HG03159 (cell line): ENCODE results near the gene FAM3B.

Experiments used
- ATAC-seq: cut with Tn5 transposase; IDR thresholded peaks from one replicate; pipeline ENCODE4 v1.9.1; 2021; ENCODE audit warnings: mild to moderate bottlenecking, moderate library complexity; ENCODE audit not compliant: unreplicated experiment

FAM3B gene

DNA sequence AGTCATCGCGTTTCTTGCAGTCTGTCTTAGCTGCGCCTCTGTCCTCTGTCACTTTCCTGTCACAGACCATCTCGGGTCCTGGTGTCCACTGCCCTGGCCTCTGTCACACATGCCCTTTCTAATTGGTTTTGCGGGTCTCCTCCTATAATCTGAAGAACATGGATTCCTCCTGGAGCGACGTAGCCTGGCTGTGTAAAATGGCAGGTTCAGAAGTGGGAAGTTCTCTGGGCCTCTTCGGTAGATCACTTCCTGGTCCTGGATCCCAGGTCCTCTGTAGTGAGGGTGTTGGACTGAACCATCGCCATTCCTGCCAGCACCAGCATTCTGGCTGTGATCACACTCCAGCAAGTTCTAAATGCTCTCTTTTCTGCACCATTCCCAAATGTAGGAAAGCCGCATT lies 857 bp downstream of the FAM3B start:
- ATAC-seq: no peak

- no peak for ATAC-seq
These were observed 1.6 kb downstream of the FAM3B start for GRCh38 chr21:41318218-41318617.

- ATAC-seq: no peak
These were observed 2.7 kb downstream of the FAM3B start for GRCh38 chr21:41319273-41319672.

GRCh38 chr21:41321211-41321907 lies 4.8 kb downstream of the FAM3B start:
- ATAC-seq: no peak

GRCh38 chr21:41321908-41322495 lies 5.4 kb downstream of the FAM3B start:
- no peak for ATAC-seq

DNA sequence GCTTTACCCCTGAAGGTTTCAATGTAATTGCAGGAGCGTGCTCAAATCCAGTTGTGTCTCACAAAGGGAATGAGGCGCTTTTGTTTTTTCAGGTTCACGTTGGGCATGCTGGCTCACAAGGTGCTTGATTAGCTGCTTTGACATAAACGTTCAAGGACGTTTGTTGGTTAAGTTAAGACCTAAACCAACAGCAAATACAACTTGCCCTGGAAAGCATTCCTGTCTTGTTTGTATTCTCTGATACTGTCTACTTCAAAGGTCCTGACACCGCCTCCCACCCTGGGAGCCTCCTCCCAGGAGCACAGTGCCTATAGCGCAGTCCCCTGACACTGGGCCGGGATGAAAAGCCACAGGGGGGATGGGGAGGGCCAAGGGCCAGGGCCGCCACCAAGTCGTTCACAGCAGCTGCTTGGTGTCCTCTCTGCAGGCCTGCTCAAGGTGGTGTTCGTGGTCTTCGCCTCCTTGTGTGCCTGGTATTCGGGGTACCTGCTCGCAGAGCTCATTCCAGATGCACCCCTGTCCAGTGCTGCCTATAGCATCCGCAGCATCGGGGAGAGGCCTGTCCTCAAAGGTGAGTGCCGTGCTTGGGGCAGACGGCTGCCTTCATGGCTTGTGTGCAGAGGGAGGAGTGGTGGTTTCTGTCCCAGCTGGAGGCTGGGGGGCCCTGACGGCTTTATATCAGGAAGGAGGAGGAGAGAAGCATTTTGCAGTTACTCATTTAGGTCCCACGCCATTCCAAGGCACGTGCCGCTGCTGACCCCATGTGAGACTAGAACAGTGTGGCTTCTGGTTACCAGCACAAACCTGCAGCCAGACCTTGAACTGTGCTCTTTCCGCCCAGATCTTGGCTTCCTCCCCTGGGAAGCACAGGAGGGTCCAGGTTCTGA lies 6.1 kb downstream of the FAM3B start:
- no peak for ATAC-seq

- ATAC-seq: no peak
These were observed 8.7 kb downstream of the FAM3B start for GRCh38 chr21:41325138-41325912.

- ATAC-seq: no peak
These were observed 9.9 kb downstream of the FAM3B start for GRCh38 chr21:41326414-41327080.

DNA sequence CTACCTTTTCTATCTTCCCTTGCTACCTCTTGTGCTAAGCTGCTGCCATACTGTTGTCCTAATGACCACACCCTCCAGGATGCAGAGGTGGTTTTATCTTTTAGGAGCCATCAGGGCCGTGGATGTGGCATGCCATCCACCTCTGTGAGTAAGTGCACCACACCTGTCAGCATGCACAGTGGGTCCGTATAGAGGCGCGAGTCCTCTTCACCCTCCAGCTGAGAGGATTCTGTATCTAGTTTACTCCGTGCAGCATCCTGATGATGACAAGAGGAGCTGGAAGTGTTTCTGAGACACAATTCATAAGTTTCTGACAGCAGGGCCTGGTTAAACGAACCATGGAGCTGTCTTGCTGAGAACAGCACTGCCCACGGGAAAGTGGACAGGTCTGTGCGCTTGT lies 11.2 kb downstream of the FAM3B start:
- no peak for ATAC-seq

- no peak for ATAC-seq
These were observed 12.3 kb downstream of the FAM3B start for GRCh38 chr21:41328660-41329607.

DNA sequence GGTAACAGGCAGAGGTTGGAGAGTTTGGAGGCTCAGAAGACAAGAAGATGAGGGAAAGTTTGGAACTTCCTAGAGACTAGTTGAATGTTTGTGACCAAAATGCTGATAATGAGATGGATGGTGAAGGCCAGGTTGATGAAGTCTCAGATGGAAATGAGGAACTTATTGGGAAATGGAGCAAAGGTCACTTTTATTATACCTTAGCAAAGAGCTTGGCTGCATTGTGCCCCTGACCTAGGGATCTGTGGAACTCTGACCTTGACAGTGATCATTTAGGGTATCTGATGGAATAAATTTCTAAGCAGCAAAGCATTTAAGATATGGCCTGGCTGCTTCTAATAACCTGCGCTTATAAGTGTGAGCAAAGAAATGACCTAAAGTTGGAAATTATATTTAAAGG lies 17.2 kb downstream of the FAM3B start:
- no peak for ATAC-seq

- ATAC-seq: no peak
These were observed 20.9 kb downstream of the FAM3B start for GRCh38 chr21:41337515-41337914.

DNA sequence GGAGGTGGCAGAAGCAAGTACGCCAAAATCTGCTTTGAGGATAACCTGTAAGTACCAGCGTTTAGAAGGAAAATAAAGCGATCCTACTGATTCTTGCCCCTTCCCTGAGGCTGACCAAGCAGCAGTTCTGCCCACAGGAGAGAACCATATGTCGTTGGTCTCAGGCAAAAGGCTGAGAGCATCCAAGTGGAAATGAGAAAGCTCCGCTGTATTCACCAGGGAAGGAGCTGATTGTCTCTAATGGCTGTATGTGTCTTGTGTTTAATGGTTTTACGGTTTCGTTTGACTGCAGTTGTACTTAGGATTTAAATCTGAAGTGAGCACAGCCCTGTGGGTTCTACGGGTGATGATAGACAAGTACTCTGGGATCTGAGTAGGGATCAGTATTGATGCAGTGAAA lies 21.9 kb downstream of the FAM3B start:
- ATAC-seq: no peak

GRCh38 chr21:41342035-41342434 lies 25.4 kb downstream of the FAM3B start:
- no peak for ATAC-seq

- ATAC-seq: no peak
These were observed 27.5 kb downstream of the FAM3B start for GRCh38 chr21:41344146-41344545.

DNA sequence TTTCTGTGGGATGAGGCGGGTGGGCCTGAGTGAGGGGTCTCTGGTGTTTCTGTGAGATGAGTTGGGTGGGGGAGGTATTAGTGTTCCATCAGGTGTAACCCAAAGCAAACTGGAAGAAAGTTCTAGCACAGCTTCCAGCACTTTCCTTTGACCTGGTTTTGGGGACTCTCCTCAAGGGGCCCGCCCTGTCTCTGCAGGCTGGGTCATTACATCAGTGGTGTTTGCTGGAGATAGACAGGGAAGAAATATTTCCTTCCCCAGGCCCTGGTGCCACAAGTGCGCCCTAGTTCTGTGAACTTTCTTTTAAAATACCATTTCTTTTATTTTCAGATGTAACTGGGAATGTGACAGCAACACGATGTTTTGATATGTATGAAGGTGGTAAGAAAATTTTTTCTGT lies 28.8 kb downstream of the FAM3B start:
- no peak for ATAC-seq

GRCh38 chr21:41345934-41346685 lies 29.5 kb downstream of the FAM3B start:
- no peak for ATAC-seq

DNA sequence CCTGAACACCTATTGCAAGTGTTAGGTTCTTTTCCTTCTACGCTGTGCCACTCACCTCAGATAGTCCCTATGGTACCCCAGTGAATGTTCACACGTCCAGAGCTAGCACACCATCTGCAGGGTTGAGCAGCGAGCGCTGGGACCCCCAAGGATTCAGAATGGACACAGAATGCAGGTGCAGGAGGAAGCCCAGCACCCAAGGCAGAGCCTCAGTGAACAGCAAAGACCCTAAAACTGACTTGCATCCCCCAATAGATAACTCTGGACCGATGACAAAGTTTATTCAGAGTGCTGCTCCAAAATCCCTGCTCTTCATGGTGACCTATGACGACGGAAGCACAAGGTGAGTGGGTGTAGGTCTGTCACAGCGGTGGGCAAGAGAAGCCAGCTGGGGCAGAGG lies 30.2 kb downstream of the FAM3B start:
- no peak for ATAC-seq

DNA sequence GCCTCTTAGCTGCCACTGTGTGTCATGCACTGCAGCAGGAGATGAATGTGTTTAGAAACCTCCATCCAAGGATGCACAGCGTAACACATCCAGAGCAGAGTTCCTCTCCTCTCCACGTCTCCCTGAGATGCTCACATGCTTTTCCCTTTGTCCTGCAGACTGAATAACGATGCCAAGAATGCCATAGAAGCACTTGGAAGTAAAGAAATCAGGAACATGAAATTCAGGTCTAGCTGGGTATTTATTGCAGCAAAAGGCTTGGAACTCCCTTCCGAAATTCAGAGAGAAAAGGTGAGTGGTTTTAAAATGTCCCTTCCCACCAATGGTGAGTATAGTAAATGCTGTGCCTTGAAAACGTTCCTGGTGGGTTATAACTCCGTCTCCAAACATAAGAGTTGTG lies 31.8 kb downstream of the FAM3B start:
- ATAC-seq: no peak
